OCI-LY1 (cell line): ENCODE measurements around the gene GSK3A.

Source experiments
- H2AFZ ChIP-seq: fragments of 200-600 bp; sonication (generic), shearing (Covaris generic); 2 replicates; pipeline ENCODE4 v1.6.0; 2014; ENCODE audit warnings: antibody characterized with exemption, mild to moderate bottlenecking, low read length
- H3F3A ChIP-seq: fragments of 200-600 bp; sonication (generic), shearing (Covaris generic); 2 replicates; pipeline ENCODE4 v1.6.0; 2014; ENCODE audit warnings: mild to moderate bottlenecking, antibody characterized with exemption, low read length, moderate library complexity; ENCODE audit not compliant: insufficient read depth
- H3K27ac ChIP-seq: fragments of 200-600 bp; sonication (generic); 2 replicates; pipeline ENCODE4 v1.5.1; 2014; ENCODE audit warnings: low read length, mixed run types, mild to moderate bottlenecking, low read depth; ENCODE audit not compliant: poor library complexity, severe bottlenecking
- H3K27me3 ChIP-seq: fragments of 200-600 bp; sonication (generic); 2 replicates; pipeline ENCODE4 v1.6.0; 2014; ENCODE audit warnings: antibody characterized with exemption, mild to moderate bottlenecking, low read length, moderate library complexity; ENCODE audit not compliant: insufficient read depth
- H3K36me3 ChIP-seq: fragments of 200-600 bp; sonication (generic); 2 replicates; pipeline ENCODE4 v1.6.1; 2014; ENCODE audit warnings: mild to moderate bottlenecking, antibody characterized with exemption, low read length, moderate library complexity, mixed read lengths; ENCODE audit not compliant: insufficient read depth
- H3K4me1 ChIP-seq: fragments of 200-600 bp; sonication (generic); 2 replicates; pipeline ENCODE4 v1.5.1; 2014; ENCODE audit warnings: mild to moderate bottlenecking, low read length, moderate library complexity; ENCODE audit not compliant: insufficient read depth, severe bottlenecking
- H3K4me2 ChIP-seq: fragments of 200-600 bp; sonication (generic), shearing (Covaris generic); 2 replicates; pipeline ENCODE4 v1.6.1; 2014; ENCODE audit warnings: low read length
- H3K4me3 ChIP-seq: fragments of 200-600 bp; sonication (generic); 2 replicates; pipeline ENCODE4 v1.5.1; 2014; ENCODE audit warnings: low read length, low read depth, mild to moderate bottlenecking, mixed read lengths; ENCODE audit not compliant: poor library complexity, severe bottlenecking
- H3K79me2 ChIP-seq: fragments of 200-600 bp; shearing (Covaris generic); 2 replicates; pipeline ENCODE4 v1.6.1; 2016; ENCODE audit warnings: mixed run types, low read length, mixed read lengths; ENCODE audit not compliant: insufficient read depth
- H3K9ac ChIP-seq: fragments of 200-600 bp; sonication (generic), shearing (Covaris generic); 2 replicates; pipeline ENCODE4 v1.6.1; 2014; ENCODE audit warnings: mild to moderate bottlenecking, low read length, mixed read lengths
- H3K9me2 ChIP-seq: fragments of 200-600 bp; sonication (generic), shearing (Covaris generic); 2 replicates; pipeline ENCODE4 v1.6.1; 2014; ENCODE audit warnings: low read depth, mild to moderate bottlenecking, low read length, mixed read lengths
- H3K9me3 ChIP-seq: fragments of 200-600 bp; shearing (Covaris generic); 2 replicates; pipeline ENCODE4 v1.6.1; 2014; ENCODE audit warnings: low read length, mixed read lengths
- H4K20me1 ChIP-seq: fragments of 200-600 bp; sonication (generic), shearing (Covaris generic); 2 replicates; pipeline ENCODE4 v1.6.0; 2016; ENCODE audit warnings: mild to moderate bottlenecking, low read length; ENCODE audit not compliant: insufficient read depth
- CTCF ChIP-seq: fragments of 200-600 bp; sonication (generic), shearing (Covaris generic); IDR thresholded peaks from 2 replicates; pipeline ENCODE4 v1.5.1; 2017; ENCODE audit warnings: mild to moderate bottlenecking, antibody characterized with exemption, low read length, moderate library complexity, mixed read lengths
- EZH2 ChIP-seq: fragments of 200-600 bp; sonication (generic), shearing (Covaris generic); IDR thresholded peaks from 2 replicates; pipeline ENCODE4 v1.8.0; 2017; ENCODE audit warnings: borderline replicate concordance, mixed run types, mild to moderate bottlenecking, antibody characterized with exemption, low read length, moderate library complexity, mixed read lengths

GSK3A gene

GRCh38 chr19:42246922-42247639, 4.7 kb upstream of the GSK3A start:
- H3K27me3 ChIP-seq = no peaks in the 10 kb centered on the region
- H3K27ac ChIP-seq = no peak overlapping the region
- no peak overlapping the region for H3K9ac ChIP-seq
- H3F3A ChIP-seq = no peaks in the 10 kb centered on the region
- H3K9me2 ChIP-seq = no peaks in the 10 kb centered on the region
- TF ChIP-seq CTCF (no peak), EZH2 (no peak)
- no peaks in the 10 kb centered on the region for H4K20me1 ChIP-seq
- peaks cover 18% of the 10 kb centered on the region; the same call in 1 of the 2 replicates for H3K36me3 ChIP-seq
- H3K4me1 ChIP-seq = peaks cover 22% of the 10 kb centered on the region
- H3K4me2 ChIP-seq = no peak overlapping the region
- H2AFZ ChIP-seq = no peak overlapping the region
- no peak overlapping the region for H3K4me3 ChIP-seq
- H3K9me3 ChIP-seq = no peaks in the 10 kb centered on the region
- no peaks in the 10 kb centered on the region for H3K79me2 ChIP-seq

GRCh38 chr19:42246143-42246921, 3.9 kb upstream of the GSK3A start:
- H3K9me3 ChIP-seq = no peaks in the 10 kb centered on the region
- peaks cover 18% of the 10 kb centered on the region; the same call in 1 of the 2 replicates for H3K36me3 ChIP-seq
- peaks cover 20% of the 10 kb centered on the region for H3K4me1 ChIP-seq
- H3K27ac ChIP-seq = no peak overlapping the region
- TF ChIP-seq CTCF (peak; percentile 26; the same call in 1 of the 2 replicates), EZH2 (no peak)
- H3K9ac ChIP-seq = no peak overlapping the region
- H3K4me2 ChIP-seq = no peak overlapping the region
- H3K9me2 ChIP-seq = no peaks in the 10 kb centered on the region
- no peaks in the 10 kb centered on the region for H3K27me3 ChIP-seq
- H4K20me1 ChIP-seq = no peaks in the 10 kb centered on the region
- H2AFZ ChIP-seq = no peak overlapping the region
- H3F3A ChIP-seq = no peaks in the 10 kb centered on the region
- H3K4me3 ChIP-seq = no peak overlapping the region
- peaks cover 7% of the 10 kb centered on the region for H3K79me2 ChIP-seq

GRCh38 chr19:42245231-42245630, 2.8 kb upstream of the GSK3A start:
- Histone ChIP-seq H2AFZ (no peak overlapping the region), H3K4me2 (peak overlapping the region; percentile 93), H3K36me3 (peaks cover 19% of the 10 kb centered on the region; the same call in 1 of the 2 replicates), H3K27ac (peak overlapping the region; percentile 91), H3K79me2 (peaks cover 9% of the 10 kb centered on the region), H3K4me3 (peak overlapping the region; percentile 67), H3K9ac (peak overlapping the region; percentile 76; the same call in 1 of the 2 replicates), H3K4me1 (peaks cover 16% of the 10 kb centered on the region), H3K9me2 (no peaks in the 10 kb centered on the region), H3K9me3 (no peaks in the 10 kb centered on the region), H3F3A (no peaks in the 10 kb centered on the region), H4K20me1 (no peaks in the 10 kb centered on the region), H3K27me3 (no peaks in the 10 kb centered on the region)
- TF ChIP-seq EZH2 (no peak), CTCF (no peak)
